Adipose tissue (tissue), 3 donors: Measurements from ENCODE around the gene INO80D. TPM values are rescaled to one million over a fixed set of nuclear protein-coding genes. Genes with fewer than 3 reads are reported as not detected.
"Not testable (repeated sequence)": the region's sequence is repeated elsewhere in the genome, so short reads cannot be mapped to it uniquely, and the experiment has no call there.

Experiments used
- H3K27ac ChIP-seq: one replicate; pipeline ENCODE4 v1.5.1; 2013; ENCODE audit warnings: low read depth, low read length
- WGBS, 3 donors: extraction: QIAGEN DNeasy Blood & Tissue Kit; methylation state at CpG; one replicate each; pipeline ENCODE4 v1.1.7; 2013; 5-methylcytosine and 5-hydroxymethylcytosine counted together
- polyA plus RNA-seq, 3 donors: library from polyadenylated mRNA; stranded (reverse); fragments of 200-250 nt; gene quantifications; one replicate each; pipeline ENCODE4 v1.2.3, GENCODE V29; 2013
- donor health status: healthy with polysubstance abuse.
- donor health status: Bipolar disorder and iron deficiency.
- donor health status: healthy.

The INO80D gene
- polyA plus RNA-seq, 3 donors = 1.2 to 2.3 (median 1.6) TPM

GRCh38 chr2:206084870-206085741, 868 bp downstream of the INO80D start:
- H3K27ac ChIP-seq = peak overlapping the region; percentile 83
- WGBS, 3 donors = 1% methylated on average over 56 to 88 of the region's 88 CpGs

GRCh38 chr2:206084439-206084869, 1.5 kb downstream of the INO80D start:
- WGBS, 3 donors = 0 to 1% (median 0%) methylated on average over 10 of the region's 10 CpGs
- H3K27ac ChIP-seq = peak overlapping the region; percentile 83

- H3K27ac ChIP-seq = no peak overlapping the region
- WGBS, 3 donors = 9 to 14% (median 12%) methylated on average over 14 of the region's 14 CpGs
Measured at GRCh38 chr2:206083602-206084438, 2.2 kb downstream of the INO80D start.

- 95 to 99% (median 99%) methylated on average over 4 of the region's 4 CpGs for WGBS, 3 donors
- no peak overlapping the region for H3K27ac ChIP-seq
Measured at GRCh38 chr2:206082298-206082843, 3.6 kb downstream of the INO80D start.

- 74 to 84% (median 82%) methylated on average over 4 of the region's 4 CpGs for WGBS, 3 donors
- no peak overlapping the region for H3K27ac ChIP-seq
Measured at GRCh38 chr2:206080927-206081326, 5.0 kb downstream of the INO80D start.

- 76 to 80% (median 79%) methylated on average over 9 of the region's 9 CpGs for WGBS, 3 donors
- no peak overlapping the region for H3K27ac ChIP-seq
Measured at GRCh38 chr2:206079699-206080465, 6.1 kb downstream of the INO80D start.

- 82 to 91% (median 87%) methylated on average over 5 of the region's 5 CpGs for WGBS, 3 donors
Measured at GRCh38 chr2:206077879-206078278, 8.1 kb downstream of the INO80D start.

GRCh38 chr2:206075113-206075512, 10.9 kb downstream of the INO80D start:
- no peak overlapping the region for H3K27ac ChIP-seq
- 93 to 100% (median 95%) methylated on average over 1 of the region's 1 CpG for WGBS, 3 donors

More at GRCh38 chr2:206077879-206078278, 8.1 kb downstream of the INO80D start:
- H3K27ac ChIP-seq = not testable (repeated sequence)

GRCh38 chr2:206071807-206072206, 14.2 kb downstream of the INO80D start:
- H3K27ac ChIP-seq = no peak overlapping the region
- 54 to 81% (median 69%) methylated on average over 1 of the region's 1 CpG for WGBS, 3 donors

GRCh38 chr2:206069417-206069816, 16.6 kb downstream of the INO80D start:
- 82 to 91% (median 89%) methylated on average over 2 of the region's 2 CpGs for WGBS, 3 donors
- H3K27ac ChIP-seq = no peak overlapping the region

- WGBS, 3 donors = 96 to 100% (median 100%) methylated on average over 1 of the region's 1 CpG
- no peak overlapping the region for H3K27ac ChIP-seq
Measured at GRCh38 chr2:206068207-206068606, 17.8 kb downstream of the INO80D start.

GRCh38 chr2:206064077-206064476, 21.9 kb downstream of the INO80D start:
- no peak overlapping the region for H3K27ac ChIP-seq
- WGBS, 3 donors = 61 to 95% (median 63%) methylated on average over 2 of the region's 2 CpGs

- no peak overlapping the region for H3K27ac ChIP-seq
- WGBS, 3 donors = 92 to 100% (median 97%) methylated on average over 1 of the region's 1 CpG
Measured at GRCh38 chr2:206063635-206064034, 22.3 kb downstream of the INO80D start.

GRCh38 chr2:206062724-206063123, 23.2 kb downstream of the INO80D start:
- H3K27ac ChIP-seq = no peak overlapping the region
- WGBS, 3 donors = 88 to 91% (median 89%) methylated on average over 7 of the region's 7 CpGs

GRCh38 chr2:206056286-206056685, 29.7 kb downstream of the INO80D start:
- no peak overlapping the region for H3K27ac ChIP-seq
- 79 to 96% (median 95%) methylated on average over 8 of the region's 8 CpGs for WGBS, 3 donors

- H3K27ac ChIP-seq = no peak overlapping the region
- WGBS, 3 donors = 29 to 70% (median 64%) methylated on average over 3 of the region's 3 CpGs
Measured at GRCh38 chr2:206054952-206055351, 31.0 kb downstream of the INO80D start.

GRCh38 chr2:206051912-206052311, 34.1 kb downstream of the INO80D start:
- 86 to 93% (median 88%) methylated on average over 6 of the region's 6 CpGs for WGBS, 3 donors
- no peak overlapping the region for H3K27ac ChIP-seq

- WGBS, 3 donors = 49 to 69% (median 56%) methylated on average over 1 of the region's 1 CpG
- H3K27ac ChIP-seq = no peak overlapping the region
Measured at GRCh38 chr2:206049392-206049791, 36.6 kb downstream of the INO80D start.
